ENCODE results near the gene MYEOV. TPM values are rescaled to one million over a fixed set of nuclear protein-coding genes. Genes with fewer than 3 reads are reported as not detected.

The MYEOV gene
- polyA plus RNA-seq, 1 donor: 0.03 TPM

GRCh38 chr11:69286374-69287371, 7.3 kb upstream of the MYEOV start:
- Histone ChIP-seq H3K36me3 (ENCODE audit: control insufficient read depth, insufficient read depth, low read length) (no peaks in the 10 kb centered on the region), H3K9me3 (ENCODE audit: control insufficient read depth, low read depth, low read length) (peaks cover 13% of the 10 kb centered on the region), H3K4me1 (ENCODE audit: control insufficient read depth, insufficient read depth, low read length) (peaks cover 39% of the 10 kb centered on the region), H3K27ac (ENCODE audit: low read length) (no peak overlapping the region), H3K4me3 (ENCODE audit: low read length) (no peak overlapping the region), H3K27me3 (ENCODE audit: control insufficient read depth, insufficient read depth, low read length) (no peaks in the 10 kb centered on the region)
- no peak for DNase-seq
- no CpG with 5 or more reads among the region's 38 CpGs for WGBS (ENCODE audit: insufficient coverage, low lambda C conversion rate)

- H3K4me1 ChIP-seq (ENCODE audit: control insufficient read depth, insufficient read depth, low read length): peaks cover 39% of the 10 kb centered on the region
- no peak overlapping the region for H3K4me3 ChIP-seq (ENCODE audit: low read length)
- WGBS (ENCODE audit: insufficient coverage, low lambda C conversion rate): no CpG with 5 or more reads among the region's 20 CpGs
- peaks cover 6% of the 10 kb centered on the region for H3K9me3 ChIP-seq (ENCODE audit: control insufficient read depth, low read depth, low read length)
- H3K27me3 ChIP-seq (ENCODE audit: control insufficient read depth, insufficient read depth, low read length): no peaks in the 10 kb centered on the region
- peak overlapping the region; percentile 88 for H3K27ac ChIP-seq (ENCODE audit: low read length)
- no peaks in the 10 kb centered on the region for H3K36me3 ChIP-seq (ENCODE audit: control insufficient read depth, insufficient read depth, low read length)
- DNase-seq: peak; percentile 97 to 99
These were observed 5.7 kb upstream of the MYEOV start for GRCh38 chr11:69287968-69288882.

GRCh38 chr11:69288883-69289242, 5.1 kb upstream of the MYEOV start:
- DNase-seq: no peak
- H3K9me3 ChIP-seq (ENCODE audit: control insufficient read depth, low read depth, low read length): peaks cover 6% of the 10 kb centered on the region
- no peaks in the 10 kb centered on the region for H3K36me3 ChIP-seq (ENCODE audit: control insufficient read depth, insufficient read depth, low read length)
- H3K4me1 ChIP-seq (ENCODE audit: control insufficient read depth, insufficient read depth, low read length): peaks cover 42% of the 10 kb centered on the region
- H3K4me3 ChIP-seq (ENCODE audit: low read length): no peak overlapping the region
- WGBS (ENCODE audit: insufficient coverage, low lambda C conversion rate): no CpG with 5 or more reads among the region's 2 CpGs
- H3K27ac ChIP-seq (ENCODE audit: low read length): peak overlapping the region; percentile 88
- H3K27me3 ChIP-seq (ENCODE audit: control insufficient read depth, insufficient read depth, low read length): no peaks in the 10 kb centered on the region

GRCh38 chr11:69290806-69291205, 3.1 kb upstream of the MYEOV start:
- Histone ChIP-seq H3K4me1 (ENCODE audit: control insufficient read depth, insufficient read depth, low read length) (peaks cover 42% of the 10 kb centered on the region), H3K9me3 (ENCODE audit: control insufficient read depth, low read depth, low read length) (peaks cover 6% of the 10 kb centered on the region), H3K27ac (ENCODE audit: low read length) (no peak overlapping the region), H3K27me3 (ENCODE audit: control insufficient read depth, insufficient read depth, low read length) (no peaks in the 10 kb centered on the region), H3K4me3 (ENCODE audit: low read length) (no peak overlapping the region), H3K36me3 (ENCODE audit: control insufficient read depth, insufficient read depth, low read length) (no peaks in the 10 kb centered on the region)
- DNase-seq: peak in 1 of 2 donors; percentile 78
- WGBS (ENCODE audit: insufficient coverage, low lambda C conversion rate): no CpG with 5 or more reads among the region's 3 CpGs

- Histone ChIP-seq H3K4me1 (ENCODE audit: control insufficient read depth, insufficient read depth, low read length) (peaks cover 49% of the 10 kb centered on the region), H3K27ac (ENCODE audit: low read length) (no peak overlapping the region), H3K9me3 (ENCODE audit: control insufficient read depth, low read depth, low read length) (peaks cover 6% of the 10 kb centered on the region), H3K27me3 (ENCODE audit: control insufficient read depth, insufficient read depth, low read length) (no peaks in the 10 kb centered on the region), H3K4me3 (ENCODE audit: low read length) (no peak overlapping the region), H3K36me3 (ENCODE audit: control insufficient read depth, insufficient read depth, low read length) (no peaks in the 10 kb centered on the region)
- no peak for DNase-seq
- WGBS (ENCODE audit: insufficient coverage, low lambda C conversion rate): 100% methylated on average over 3 of the region's 4 CpGs
These were observed 2.4 kb upstream of the MYEOV start for GRCh38 chr11:69291459-69292110.

GRCh38 chr11:69292221-69292648, 1.7 kb upstream of the MYEOV start:
- Histone ChIP-seq H3K9me3 (ENCODE audit: control insufficient read depth, low read depth, low read length) (peaks cover under 1% of the 10 kb centered on the region), H3K4me1 (ENCODE audit: control insufficient read depth, insufficient read depth, low read length) (peaks cover 49% of the 10 kb centered on the region), H3K27me3 (ENCODE audit: control insufficient read depth, insufficient read depth, low read length) (no peaks in the 10 kb centered on the region), H3K4me3 (ENCODE audit: low read length) (no peak overlapping the region), H3K27ac (ENCODE audit: low read length) (no peak overlapping the region), H3K36me3 (ENCODE audit: control insufficient read depth, insufficient read depth, low read length) (no peaks in the 10 kb centered on the region)
- DNase-seq: no peak
- WGBS (ENCODE audit: insufficient coverage, low lambda C conversion rate): no CpG with 5 or more reads among the region's 8 CpGs

- Histone ChIP-seq H3K4me3 (ENCODE audit: low read length) (no peak overlapping the region), H3K36me3 (ENCODE audit: control insufficient read depth, insufficient read depth, low read length) (no peaks in the 10 kb centered on the region), H3K27me3 (ENCODE audit: control insufficient read depth, insufficient read depth, low read length) (no peaks in the 10 kb centered on the region), H3K27ac (ENCODE audit: low read length) (no peak overlapping the region), H3K9me3 (ENCODE audit: control insufficient read depth, low read depth, low read length) (peaks cover 2% of the 10 kb centered on the region), H3K4me1 (ENCODE audit: control insufficient read depth, insufficient read depth, low read length) (peaks cover 50% of the 10 kb centered on the region)
- DNase-seq: no peak
- WGBS (ENCODE audit: insufficient coverage, low lambda C conversion rate): no CpG with 5 or more reads among the region's 8 CpGs
These were observed 868 bp upstream of the MYEOV start for GRCh38 chr11:69293087-69293486.

- Histone ChIP-seq H3K4me3 (ENCODE audit: low read length) (no peak overlapping the region), H3K9me3 (ENCODE audit: control insufficient read depth, low read depth, low read length) (peaks cover 2% of the 10 kb centered on the region), H3K36me3 (ENCODE audit: control insufficient read depth, insufficient read depth, low read length) (no peaks in the 10 kb centered on the region), H3K27ac (ENCODE audit: low read length) (no peak overlapping the region), H3K4me1 (ENCODE audit: control insufficient read depth, insufficient read depth, low read length) (peaks cover 46% of the 10 kb centered on the region), H3K27me3 (ENCODE audit: control insufficient read depth, insufficient read depth, low read length) (no peaks in the 10 kb centered on the region)
- DNase-seq: no peak
- no CpG with 5 or more reads among the region's 8 CpGs for WGBS (ENCODE audit: insufficient coverage, low lambda C conversion rate)
These were observed 670 bp downstream of the MYEOV start for GRCh38 chr11:69294571-69295078.

GRCh38 chr11:69295079-69295994, 1.4 kb downstream of the MYEOV start:
- H3K27me3 ChIP-seq (ENCODE audit: control insufficient read depth, insufficient read depth, low read length): no peaks in the 10 kb centered on the region
- no peaks in the 10 kb centered on the region for H3K36me3 ChIP-seq (ENCODE audit: control insufficient read depth, insufficient read depth, low read length)
- H3K4me1 ChIP-seq (ENCODE audit: control insufficient read depth, insufficient read depth, low read length): peaks cover 42% of the 10 kb centered on the region
- DNase-seq: no peak
- no peak overlapping the region for H3K4me3 ChIP-seq (ENCODE audit: low read length)
- WGBS (ENCODE audit: insufficient coverage, low lambda C conversion rate): no CpG with 5 or more reads among the region's 31 CpGs
- H3K9me3 ChIP-seq (ENCODE audit: control insufficient read depth, low read depth, low read length): peaks cover 2% of the 10 kb centered on the region
- H3K27ac ChIP-seq (ENCODE audit: low read length): no peak overlapping the region
